Adipocyte (in vitro differentiated cells): ENCODE measurements around the gene TMEM147.

Experiments used
- DNase-seq: peaks from one replicate; pipeline ENCODE4 v3.0.0-alpha.2; 2015; ENCODE audit warnings: low read depth
- H3K27me3 ChIP-seq: replicated peaks from 2 replicates; pipeline ENCODE4 v1.7.0; 2013; ENCODE audit warnings: mild to moderate bottlenecking, low read length, moderate library complexity; ENCODE audit not compliant: control insufficient read depth, insufficient read depth
- H3K36me3 ChIP-seq: 2 replicates; pipeline ENCODE4 v1.7.0; 2013; ENCODE audit warnings: low read length, mild to moderate bottlenecking, moderate library complexity; ENCODE audit not compliant: control insufficient read depth, insufficient read depth, severe bottlenecking
- H3K4me1 ChIP-seq: 2 replicates; pipeline ENCODE4 v1.7.0; 2013; ENCODE audit warnings: mild to moderate bottlenecking, low read length, moderate library complexity; ENCODE audit not compliant: control insufficient read depth, insufficient read depth
- H3K4me3 ChIP-seq: 2 replicates; pipeline ENCODE4 v1.7.0; 2013; ENCODE audit warnings: mild to moderate bottlenecking, low read length, moderate library complexity
- H3K9ac ChIP-seq: 2 replicates; pipeline ENCODE4 v1.7.0; 2013; ENCODE audit warnings: mild to moderate bottlenecking, low read length, moderate library complexity
- H3K9me3 ChIP-seq: 2 replicates; pipeline ENCODE4 v1.7.0; 2013; ENCODE audit warnings: mild to moderate bottlenecking, low read length, moderate library complexity; ENCODE audit not compliant: control insufficient read depth

The TMEM147 gene

DNA sequence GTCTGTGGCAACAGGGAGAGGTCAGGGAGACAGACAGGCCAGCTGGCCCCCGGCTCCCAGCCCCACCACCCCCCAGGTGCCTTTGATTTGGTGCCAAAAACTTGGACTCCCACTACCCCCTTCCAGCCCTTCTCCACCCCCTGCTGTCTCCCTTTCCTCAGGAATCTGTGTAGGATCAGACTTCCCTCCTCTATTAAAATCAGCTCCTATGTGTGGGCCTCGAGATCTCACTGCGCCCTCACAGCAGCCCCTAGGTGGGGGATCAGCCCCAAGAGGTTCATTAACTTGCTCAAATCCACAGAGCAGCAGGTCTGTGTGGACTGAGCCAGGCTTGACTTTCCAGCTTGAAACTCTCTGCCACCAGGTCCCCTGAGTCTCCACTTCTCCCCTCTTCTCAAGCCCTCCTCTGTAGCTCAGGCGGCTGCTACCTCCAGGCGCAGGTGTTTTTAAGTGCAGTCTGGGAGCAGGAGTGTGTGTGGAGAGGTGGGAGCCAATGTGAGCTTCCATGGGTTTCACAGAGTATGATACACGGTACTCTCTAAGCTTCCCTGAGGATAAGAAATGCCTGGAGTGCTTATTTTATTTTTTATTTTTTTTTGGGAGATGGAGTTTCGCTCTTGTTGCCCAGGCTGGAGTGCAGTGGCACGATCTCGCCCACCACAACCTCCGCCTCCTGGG is 10.5 kb upstream of the TMEM147 start:
- no peak for DNase-seq
- H3K4me3 ChIP-seq, result no peak overlapping the region

DNA sequence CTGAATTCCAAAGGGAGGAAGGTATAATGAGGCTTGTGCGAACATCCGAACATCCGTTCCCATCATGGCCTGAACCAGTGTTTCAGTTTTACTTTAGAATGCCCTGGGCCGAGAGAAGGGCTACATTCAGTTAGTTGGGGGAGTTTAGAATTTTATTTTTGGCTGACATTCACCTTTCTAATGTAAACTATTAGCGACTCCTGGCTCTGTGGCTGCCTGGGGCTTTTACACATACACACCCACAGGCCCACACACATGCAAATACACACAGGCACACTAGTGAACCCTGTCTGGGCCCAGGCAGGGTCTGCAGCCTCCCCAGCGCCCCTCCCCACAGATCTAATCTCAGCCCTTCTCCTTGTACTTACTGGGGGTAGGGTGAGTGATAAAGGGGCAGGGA is 6.1 kb upstream of the TMEM147 start:
- no peaks in the 10 kb centered on the region for H3K27me3 ChIP-seq
- H3K9ac ChIP-seq, result no peak overlapping the region

More for the DNA sequence above, 10.5 kb upstream of the TMEM147 start:
- Histone ChIP-seq H3K9ac (no peak overlapping the region), H3K9me3 (no peaks in the 10 kb centered on the region), H3K4me1 (peaks cover 10% of the 10 kb centered on the region), H3K27me3 (peaks cover 2% of the 10 kb centered on the region), H3K36me3 (peaks cover 1% of the 10 kb centered on the region)

DNA sequence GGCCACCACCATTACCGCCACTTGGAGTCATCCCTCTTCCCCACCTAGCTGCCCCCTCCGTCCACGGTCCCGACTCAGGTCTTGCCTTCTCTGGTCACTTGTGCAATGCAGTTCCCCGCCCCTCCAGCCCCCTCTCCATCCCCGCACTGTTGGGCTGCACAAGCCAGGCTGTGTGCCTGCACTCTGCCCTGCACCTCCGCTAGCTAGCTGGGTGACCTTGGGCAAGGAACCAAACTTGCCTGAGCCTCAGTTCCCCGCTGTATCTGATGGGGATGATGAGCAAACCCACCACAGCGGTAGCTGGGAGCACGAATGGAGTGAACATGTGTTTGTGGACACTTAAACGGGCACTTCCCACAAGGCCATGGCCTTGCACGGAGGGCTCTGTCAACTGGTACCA is 5.6 kb upstream of the TMEM147 start:
- no peak overlapping the region for H3K4me3 ChIP-seq
- H3K9ac ChIP-seq, result no peak overlapping the region
- no peaks in the 10 kb centered on the region for H3K9me3 ChIP-seq
- no peaks in the 10 kb centered on the region for H3K27me3 ChIP-seq
- peaks cover 9% of the 10 kb centered on the region for H3K4me1 ChIP-seq
- peaks cover 7% of the 10 kb centered on the region for H3K36me3 ChIP-seq
- DNase-seq, result no peak

More for the DNA sequence above, 6.1 kb upstream of the TMEM147 start:
- no peaks in the 10 kb centered on the region for H3K9me3 ChIP-seq
- H3K4me3 ChIP-seq, result no peak overlapping the region
- peaks cover 5% of the 10 kb centered on the region for H3K4me1 ChIP-seq
- H3K36me3 ChIP-seq, result peaks cover 7% of the 10 kb centered on the region
- DNase-seq, result no peak

DNA sequence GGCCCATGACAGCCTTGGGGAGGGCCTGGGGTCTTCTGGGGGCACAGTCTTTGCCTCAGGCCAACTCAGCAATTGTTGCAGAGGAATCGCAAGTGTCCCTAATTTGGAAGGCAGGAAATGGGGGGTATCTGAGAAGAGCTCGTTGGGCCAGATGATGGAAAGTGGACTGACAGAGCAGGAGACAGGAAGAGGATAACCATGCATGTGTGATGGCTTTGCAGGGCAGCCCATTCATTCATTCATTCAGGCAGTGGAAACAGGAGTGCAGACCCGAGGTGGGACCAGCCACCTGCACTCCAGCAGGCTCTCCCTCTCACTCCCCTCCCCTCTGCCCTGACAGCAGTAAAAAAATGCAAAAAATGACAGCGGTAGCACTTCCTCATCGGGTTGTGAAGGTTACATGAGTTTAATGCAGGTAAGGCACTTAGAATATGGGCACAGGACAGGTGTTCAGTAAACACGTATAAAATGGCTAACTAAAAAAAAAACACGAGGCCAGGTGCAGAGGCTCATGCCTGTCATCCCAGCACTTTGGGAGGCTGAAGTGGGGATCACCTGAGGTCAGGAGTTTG is 5.0 kb upstream of the TMEM147 start:
- no peak for DNase-seq
- Histone ChIP-seq H3K9me3 (no peaks in the 10 kb centered on the region), H3K27me3 (no peaks in the 10 kb centered on the region), H3K4me1 (peaks cover 9% of the 10 kb centered on the region), H3K4me3 (no peak overlapping the region), H3K36me3 (peaks cover 7% of the 10 kb centered on the region), H3K9ac (no peak overlapping the region)

DNA sequence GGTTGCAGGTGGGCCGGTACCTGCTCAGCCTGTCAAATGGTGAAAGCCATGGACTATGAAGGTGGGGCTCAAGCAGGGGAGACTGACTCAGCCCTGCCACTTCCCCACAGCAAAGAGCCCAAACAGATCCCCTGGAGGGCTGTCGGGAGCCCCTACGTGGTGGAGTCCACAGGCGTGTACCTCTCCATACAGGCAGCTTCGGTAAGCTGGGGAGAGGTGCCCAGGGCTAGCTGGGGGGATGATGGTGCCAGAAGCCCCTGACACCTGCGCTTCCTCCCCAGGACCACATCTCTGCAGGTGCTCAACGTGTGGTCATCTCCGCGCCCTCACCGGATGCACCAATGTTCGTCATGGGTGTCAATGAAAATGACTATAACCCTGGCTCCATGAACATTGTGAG is 3.2 kb upstream of the TMEM147 start:
- Histone ChIP-seq H3K36me3 (peaks cover 11% of the 10 kb centered on the region), H3K27me3 (no peaks in the 10 kb centered on the region), H3K9ac (no peak overlapping the region), H3K4me1 (peaks cover 19% of the 10 kb centered on the region), H3K4me3 (no peak overlapping the region), H3K9me3 (no peaks in the 10 kb centered on the region)
- no peak for DNase-seq

DNA sequence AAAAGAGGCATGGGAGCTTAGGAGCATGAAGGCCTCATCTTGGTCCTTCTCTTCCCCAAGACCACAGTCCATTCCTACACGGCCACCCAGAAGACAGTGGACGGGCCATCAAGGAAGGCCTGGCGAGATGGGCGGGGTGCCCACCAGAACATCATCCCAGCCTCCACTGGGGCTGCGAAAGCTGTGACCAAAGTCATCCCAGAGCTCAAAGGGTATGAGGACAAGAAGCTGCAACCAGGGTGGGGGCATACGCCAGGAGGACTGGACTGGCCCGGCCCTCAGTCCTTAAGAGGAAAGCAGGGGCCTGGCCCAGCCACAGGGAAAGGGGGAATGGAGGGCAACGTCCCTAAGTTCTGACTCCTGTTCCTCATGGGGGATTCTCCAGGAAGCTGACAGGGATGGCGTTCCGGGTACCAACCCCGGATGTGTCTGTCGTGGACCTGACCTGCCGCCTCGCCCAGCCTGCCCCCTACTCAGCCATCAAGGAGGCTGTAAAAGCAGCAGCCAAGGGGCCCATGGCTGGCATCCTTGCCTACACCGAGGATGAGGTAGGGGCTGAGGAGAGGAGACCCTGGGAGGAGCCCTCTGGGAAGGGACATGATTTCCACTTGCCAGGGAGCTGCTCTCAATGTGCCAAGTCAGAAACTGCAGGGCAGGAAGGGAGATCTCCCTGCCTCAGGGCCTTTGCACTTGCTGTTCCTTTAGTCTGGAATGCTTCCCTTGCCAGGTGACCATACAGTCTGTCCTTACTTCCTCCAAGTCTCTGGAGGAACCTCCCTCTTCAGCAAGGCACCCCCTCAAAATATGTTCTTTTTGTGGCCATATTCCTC is 1.9 kb upstream of the TMEM147 start:
- no peak for DNase-seq
- H3K4me3 ChIP-seq, result peak overlapping the region; percentile 97
- no peaks in the 10 kb centered on the region for H3K9me3 ChIP-seq
- H3K9ac ChIP-seq, result no peak overlapping the region
- H3K4me1 ChIP-seq, result peaks cover 19% of the 10 kb centered on the region
- H3K27me3 ChIP-seq, result no peaks in the 10 kb centered on the region
- peaks cover 11% of the 10 kb centered on the region for H3K36me3 ChIP-seq

DNA sequence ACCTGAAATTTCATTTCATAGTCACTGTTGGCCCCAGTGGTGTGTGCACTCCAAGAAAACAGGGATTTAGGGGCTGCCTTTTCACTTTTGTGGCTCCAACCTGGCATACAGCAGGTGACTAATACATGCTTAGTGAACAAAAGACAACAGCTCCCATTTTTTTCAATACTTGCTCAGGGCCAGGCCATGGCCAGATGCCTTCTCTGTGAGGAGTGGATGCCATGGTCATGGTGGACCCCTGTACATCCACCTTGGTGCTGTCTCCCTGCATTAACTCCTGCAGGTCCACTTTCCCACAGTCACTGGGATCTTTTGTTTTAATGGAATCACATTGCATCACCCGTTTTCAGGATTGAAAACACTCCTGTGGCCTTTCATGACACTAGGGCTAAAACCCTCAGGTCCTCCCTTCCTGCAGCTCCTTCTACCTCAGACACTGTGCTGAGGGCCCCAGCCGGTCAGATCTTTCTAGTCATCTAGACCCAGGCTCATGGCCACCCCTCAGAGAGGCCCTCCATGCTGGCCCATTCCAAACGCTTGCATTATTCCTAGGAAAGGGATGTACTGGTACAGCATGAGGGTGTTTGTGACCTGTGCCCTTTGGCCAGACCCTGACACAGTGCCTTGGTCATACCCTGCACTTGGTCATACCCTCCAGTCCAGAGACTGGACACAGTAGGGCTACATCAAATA is 1.2 kb upstream of the TMEM147 start:
- peaks cover 11% of the 10 kb centered on the region for H3K36me3 ChIP-seq
- H3K27me3 ChIP-seq, result no peaks in the 10 kb centered on the region
- no peak for DNase-seq
- H3K9ac ChIP-seq, result peak overlapping the region; percentile 98
- peaks cover 19% of the 10 kb centered on the region for H3K4me1 ChIP-seq
- peak overlapping the region; percentile 97 for H3K4me3 ChIP-seq
- no peaks in the 10 kb centered on the region for H3K9me3 ChIP-seq

DNA sequence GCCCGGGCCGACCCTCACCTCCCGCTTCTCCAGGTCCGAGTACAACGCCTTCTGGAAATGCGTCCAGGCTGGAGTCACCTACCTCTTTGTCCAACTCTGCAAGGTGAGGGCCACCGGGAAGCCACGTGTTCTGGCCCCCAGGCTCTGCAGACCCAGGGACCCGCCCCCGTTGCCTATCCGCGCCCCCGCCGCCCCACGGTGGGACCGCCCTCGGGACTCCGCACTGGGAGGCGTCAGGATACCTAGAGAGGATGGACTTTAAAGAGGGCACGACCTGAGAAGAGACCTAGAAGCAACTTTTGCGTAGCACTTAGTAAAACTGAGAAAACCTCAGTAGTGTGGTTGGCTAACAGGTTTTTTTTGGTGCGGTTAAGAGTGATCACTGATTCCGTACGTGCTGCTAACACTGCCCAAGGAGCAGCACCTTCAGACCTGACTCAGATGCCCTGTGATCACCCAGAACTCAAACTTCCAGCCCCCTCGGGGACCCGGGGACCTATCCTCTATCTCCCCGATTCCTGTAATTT is 492 bp downstream of the TMEM147 start:
- H3K4me3 ChIP-seq, result peak overlapping the region; percentile 97
- H3K36me3 ChIP-seq, result peaks cover 4% of the 10 kb centered on the region
- DNase-seq, result peak; percentile 61
- H3K27me3 ChIP-seq, result no peaks in the 10 kb centered on the region
- peak overlapping the region; percentile 98 for H3K9ac ChIP-seq
- no peaks in the 10 kb centered on the region for H3K9me3 ChIP-seq
- H3K4me1 ChIP-seq, result peaks cover 19% of the 10 kb centered on the region

DNA sequence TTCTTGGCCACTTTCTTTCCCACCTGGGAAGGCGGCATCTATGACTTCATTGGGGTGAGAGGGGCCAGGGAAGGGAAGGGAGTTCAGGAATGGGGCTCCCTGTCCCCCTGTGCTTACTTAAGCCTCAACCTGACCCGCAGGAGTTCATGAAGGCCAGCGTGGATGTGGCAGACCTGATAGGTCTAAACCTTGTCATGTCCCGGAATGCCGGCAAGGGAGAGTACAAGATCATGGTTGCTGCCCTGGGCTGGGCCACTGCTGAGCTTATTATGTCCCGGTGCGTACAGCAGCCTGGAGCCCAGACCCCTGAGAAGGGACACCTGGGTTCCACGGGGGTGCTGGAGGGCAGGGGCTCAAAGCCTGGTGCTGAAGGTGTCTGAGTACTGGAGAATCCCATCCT is 1.1 kb downstream of the TMEM147 start:
- H3K27me3 ChIP-seq, result no peaks in the 10 kb centered on the region
- H3K9ac ChIP-seq, result peak overlapping the region; percentile 98
- no peak for DNase-seq
- H3K4me3 ChIP-seq, result peak overlapping the region; percentile 97
- peaks cover 4% of the 10 kb centered on the region for H3K36me3 ChIP-seq
- H3K4me1 ChIP-seq, result peaks cover 19% of the 10 kb centered on the region
- H3K9me3 ChIP-seq, result no peaks in the 10 kb centered on the region

DNA sequence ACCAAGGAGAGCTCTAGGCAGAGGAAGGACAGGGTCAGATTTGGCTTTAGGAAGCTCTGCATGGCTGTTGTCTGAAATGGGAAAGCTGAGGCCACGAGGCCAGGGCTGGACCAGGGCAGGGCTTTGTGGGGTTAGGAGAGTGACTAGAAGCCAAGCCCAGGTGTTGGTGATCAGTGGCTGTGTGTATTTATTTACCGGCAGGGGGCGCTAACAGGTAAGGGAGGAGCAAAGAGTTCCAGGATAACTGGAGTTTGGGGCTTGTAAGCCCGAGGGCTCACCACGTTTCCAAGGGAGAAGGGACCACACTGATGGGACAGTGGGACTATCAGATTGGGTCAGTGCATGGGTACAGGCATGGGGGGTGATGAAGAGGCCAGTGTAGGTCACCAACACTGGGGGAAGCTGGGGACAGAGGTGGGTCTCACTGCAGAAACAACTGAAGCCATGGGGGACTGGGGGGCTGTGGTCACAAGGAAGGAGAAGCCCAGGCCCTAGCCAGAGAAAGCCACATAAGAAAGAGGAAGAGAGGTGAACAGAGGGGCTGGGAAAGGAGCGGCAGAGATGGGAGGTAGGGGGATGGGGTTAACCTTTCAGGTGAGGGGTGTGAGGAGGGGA is 3.9 kb downstream of the TMEM147 start:
- H3K4me3 ChIP-seq, result no peak overlapping the region
- no peak overlapping the region for H3K9ac ChIP-seq
- H3K9me3 ChIP-seq, result no peaks in the 10 kb centered on the region
- peaks cover 14% of the 10 kb centered on the region for H3K4me1 ChIP-seq
- peak; percentile 92 for DNase-seq
- no peaks in the 10 kb centered on the region for H3K27me3 ChIP-seq
- peaks cover 4% of the 10 kb centered on the region for H3K36me3 ChIP-seq
